Psoas muscle (tissue), 8 donors: ENCODE data around the gene PARP4. TPM values are rescaled to one million over a fixed set of nuclear protein-coding genes. Genes with fewer than 3 reads are reported as not detected.
A peak's percentile ranks its signal among the peaks of the same experiment; 100 is the strongest.
"Not testable (repeated sequence)": the region's sequence is repeated elsewhere in the genome, so short reads cannot be mapped to it uniquely, and the experiment has no call there.

Experiments
- ATAC-seq, 4 donors: fragments of 200-7000 bp; cut with Tn5 transposase; one replicate each; pipeline ENCODE4 v1.9.1; 2020; ENCODE audit warnings: moderate library complexity in 3 of 4, mild to moderate bottlenecking in 2 of 4
- DNase-seq, 2 donors: peaks; one replicate each; pipeline ENCODE4 v3.0.0-alpha.2; 2020
- H3K27ac ChIP-seq: fragments of 200-600 bp; one replicate; pipeline ENCODE4 v1.8.0; 2022
- H3K27me3 ChIP-seq, 3 donors: fragments of 200-600 bp in 1 of 3; one replicate each; pipeline versions ENCODE4 v1.6.1 to v1.8.0; 2013 to 2022; ENCODE audit warnings: low read length in 2 of 3, mild to moderate bottlenecking in 2 of 3, moderate library complexity in 1 of 3; ENCODE audit not compliant: insufficient read depth in 3 of 3
- H3K36me3 ChIP-seq, 2 donors: fragments of 200-600 bp in 1 of 2; one replicate each; pipeline versions ENCODE4 v1.6.1 to v1.8.0; 2013 to 2022; ENCODE audit warnings: low read depth in 1 of 2, mild to moderate bottlenecking in 1 of 2, moderate library complexity in 1 of 2; ENCODE audit not compliant: insufficient read depth in 1 of 2
- H3K4me1 ChIP-seq: fragments of 200-600 bp; one replicate; pipeline ENCODE4 v1.8.0; 2022
- H3K4me3 ChIP-seq: fragments of 200-600 bp; one replicate; pipeline ENCODE4 v1.8.0; 2022; ENCODE audit warnings: mild to moderate bottlenecking
- H3K9me3 ChIP-seq: fragments of 200-600 bp; one replicate; pipeline ENCODE4 v1.8.0; 2022
- CTCF ChIP-seq: fragments of 200-600 bp; IDR thresholded peaks from one replicate; pipeline ENCODE4 v1.8.0; 2022; ENCODE audit warnings: antibody characterized with exemption
- WGBS, 3 donors: extraction: QIAGEN DNeasy Blood & Tissue Kit; methylation state at CpG; one replicate each; pipeline versions ENCODE4 v1.1.6 to v1.1.7; 2013; 5-methylcytosine and 5-hydroxymethylcytosine counted together
- intact Hi-C, 2 donors: fragments of 100-400 bp; cut with DNase I; formaldehyde crosslinking; loops; one replicate each; pipeline versions ENCODE4 v1.11.0 to v1.14.2; 2022
- polyA plus RNA-seq, 3 donors: library from polyadenylated mRNA; stranded (reverse); fragments of 200-250 nt; gene quantifications; one replicate each; pipeline ENCODE4 v1.2.3, GENCODE V29; 2013
- total RNA-seq, 4 donors: library from RNA; stranded (reverse); fragmentation: NEBNext Ultra II Directional in 2 of 4; extraction: Animal tissue kit (Norgen Biotek cat#: 25700) in 2 of 4; gene quantifications; one replicate each; pipeline versions ENCODE4 v1.2.1 to v1.2.4, GENCODE V29; 2021 to 2023
- donor health status: healthy with polysubstance abuse.
- donor health status: DM: no; HTN: no; CAD: no; lungs with moderate emphysema.
- donor health status: Bipolar disorder and iron deficiency.
- donor health status: healthy.
- donor health status: DM: yes; HTN: yes; CAD: no.
- donor health status: DM: no; HTN: no; CAD: no.
- donor health status: DM: no; HTN: no; CAD: no.
- donor health status: DM: yes; HTN: yes; CAD: no.

The PARP4 gene
- total and polyA plus RNA-seq, 7 donors = 3.1 to 17.0 (median 6.4) TPM

GRCh38 chr13:24454056-24454455 is 58.5 kb downstream of the PARP4 start:
- no peak overlapping the region for H3K4me3 ChIP-seq
- TF ChIP-seq CTCF = no peak
- no peaks in the 10 kb centered on the region for H3K4me1 ChIP-seq
- H3K27ac ChIP-seq = no peak overlapping the region
- 87 to 94% (median 92%) methylated on average over 6 of the region's 6 CpGs for WGBS, 3 donors
- H3K27me3 ChIP-seq = no peaks in the 10 kb centered on the region
- H3K9me3 ChIP-seq = no peaks in the 10 kb centered on the region
- H3K36me3 ChIP-seq = peaks cover 4 to 62% of the 10 kb centered on the region in 2 donors
- ATAC-seq (no peak), DNase-seq (no peak)
- intact Hi-C loops = no loop called here

- peaks cover 4 to 51% of the 10 kb centered on the region in 2 donors for H3K36me3 ChIP-seq
- WGBS, 3 donors = 88 to 96% (median 94%) methylated on average over 9 of the region's 9 CpGs
These were observed 60.5 kb downstream of the PARP4 start for GRCh38 chr13:24452044-24452443.

GRCh38 chr13:24450530-24450929 is 62.0 kb downstream of the PARP4 start:
- intact Hi-C loops = no loop called here

More at GRCh38 chr13:24452044-24452443, 60.5 kb downstream of the PARP4 start:
- no peak for ATAC-seq
- Histone ChIP-seq H3K4me3 (no peak overlapping the region), H3K4me1 (no peaks in the 10 kb centered on the region), H3K27me3 (no peaks in the 10 kb centered on the region), H3K9me3 (no peaks in the 10 kb centered on the region), H3K27ac (no peak overlapping the region)
- no peak for TF ChIP-seq CTCF
- no peak for DNase-seq
- intact Hi-C loops = no loop called here

GRCh38 chr13:24444851-24445250 is 67.7 kb downstream of the PARP4 start:
- H3K36me3 ChIP-seq = peaks cover 0 to 56% of the 10 kb centered on the region in 2 donors
- H3K9me3 ChIP-seq, H3K27me3 ChIP-seq, H3K27ac ChIP-seq, H3K4me3 ChIP-seq, H3K4me1 ChIP-seq, DNase-seq, ATAC-seq, intact Hi-C loops: not testable (repeated sequence)
- 80 to 88% (median 85%) methylated on average over 9 of the region's 9 CpGs for WGBS, 3 donors

More at GRCh38 chr13:24450530-24450929, 62.0 kb downstream of the PARP4 start:
- DNase-seq (peak in 1 of 2 donors; percentile 68), ATAC-seq (no peak)
- H3K4me3 ChIP-seq = no peak overlapping the region
- TF ChIP-seq CTCF = no peak
- no peaks in the 10 kb centered on the region for H3K27me3 ChIP-seq
- no peak overlapping the region for H3K27ac ChIP-seq
- 72 to 78% (median 76%) methylated on average over 6 of the region's 6 CpGs for WGBS, 3 donors
- no peaks in the 10 kb centered on the region for H3K9me3 ChIP-seq
- H3K4me1 ChIP-seq = no peaks in the 10 kb centered on the region
- H3K36me3 ChIP-seq = peaks cover 4 to 42% of the 10 kb centered on the region in 2 donors

- intact Hi-C loops = no loop called here
- H3K4me1 ChIP-seq = no peaks in the 10 kb centered on the region
- peaks cover 0 to 65% of the 10 kb centered on the region in 2 donors for H3K36me3 ChIP-seq
- no peak for TF ChIP-seq CTCF
- H3K9me3 ChIP-seq = no peaks in the 10 kb centered on the region
- no peak overlapping the region for H3K4me3 ChIP-seq
- no peak overlapping the region for H3K27ac ChIP-seq
- H3K27me3 ChIP-seq = no peaks in the 10 kb centered on the region
- ATAC-seq (no peak), DNase-seq (no peak)
- 92 to 94% (median 93%) methylated on average over 4 of the region's 4 CpGs for WGBS, 3 donors
These were observed 69.2 kb downstream of the PARP4 start for GRCh38 chr13:24443366-24443765.

- H3K9me3 ChIP-seq, DNase-seq, H3K4me3 ChIP-seq, H3K4me1 ChIP-seq, ATAC-seq, H3K27ac ChIP-seq, H3K27me3 ChIP-seq, intact Hi-C loops: not testable (repeated sequence)
- 98 to 100% (median 99%) methylated on average over 3 of the region's 3 CpGs for WGBS, 3 donors
- H3K36me3 ChIP-seq = peaks cover 0 to 12% of the 10 kb centered on the region in 2 donors
These were observed 86.5 kb downstream of the PARP4 start for GRCh38 chr13:24426045-24426444.

GRCh38 chr13:24419668-24420067 is 92.9 kb downstream of the PARP4 start:
- DNase-seq, H3K27me3 ChIP-seq, intact Hi-C loops, H3K4me3 ChIP-seq, H3K9me3 ChIP-seq, H3K4me1 ChIP-seq, ATAC-seq, H3K27ac ChIP-seq: not testable (repeated sequence)
- WGBS, 3 donors = 73 to 90% (median 81%) methylated on average over 6 of the region's 6 CpGs
- H3K36me3 ChIP-seq = peaks cover 4 to 15% of the 10 kb centered on the region in 2 donors
